Superior temporal gyrus (tissue), 1 donor: ENCODE data around the gene CD52.

Source experiments
- DNase-seq: peaks from one replicate; pipeline ENCODE4 v3.0.0-alpha.2; 2016; ENCODE audit errors: extremely low spot score

Gene CD52

GRCh38 chr1:26353976-26354820, 36.4 kb downstream of the CD52 start, which contains the start of gene CRYBG2:
TSS of gene CRYBG2 (minus strand) at chr1:26354130. CDS start at chr1:26346657, 7,473 bp downstream.
- no peak for DNase-seq

GRCh38 chr1:26354972-26355371, 37.2 kb downstream of the CD52 start:
- DNase-seq = no peak

GRCh38 chr1:26356106-26356505, 38.3 kb downstream of the CD52 start:
- DNase-seq = no peak

GRCh38 chr1:26357121-26357602, 39.4 kb downstream of the CD52 start:
- no peak for DNase-seq

GRCh38 chr1:26358411-26359384, 40.9 kb downstream of the CD52 start:
- DNase-seq = no peak

- no peak for DNase-seq
These were observed 42.4 kb downstream of the CD52 start for GRCh38 chr1:26359981-26360806.

GRCh38 chr1:26360807-26361604, 43.2 kb downstream of the CD52 start:
- no peak for DNase-seq

- no peak for DNase-seq
These were observed 43.9 kb downstream of the CD52 start for GRCh38 chr1:26361605-26362122.

GRCh38 chr1:26362331-26362730, 44.6 kb downstream of the CD52 start:
- no peak for DNase-seq

GRCh38 chr1:26363549-26364448, 46.0 kb downstream of the CD52 start:
- peak; percentile 71 for DNase-seq

- no peak for DNase-seq
These were observed 47.2 kb downstream of the CD52 start for GRCh38 chr1:26364956-26365355.

GRCh38 chr1:26367441-26367840, 49.7 kb downstream of the CD52 start:
- DNase-seq = no peak

- DNase-seq = no peak
These were observed 50.2 kb downstream of the CD52 start for GRCh38 chr1:26368006-26368405.

GRCh38 chr1:26368486-26368885, 50.7 kb downstream of the CD52 start:
- DNase-seq = no peak
